T-cell (primary cell): ENCODE data around the gene RUVBL1. TPM values are rescaled to one million over a fixed set of nuclear protein-coding genes. Genes with fewer than 3 reads are reported as not detected.
A peak's percentile ranks its signal among the peaks of the same experiment; 100 is the strongest.

Experiments used
- ATAC-seq, 4 experiments: fragments of 200-7000 bp in 3 of 4; fragments of 150-1000 bp in 1 of 4; cut with Tn5 transposase; replicated peaks in 1 of 4; 1 replicate in 3 of 4; 2 replicates in 1 of 4; pipeline ENCODE4 v1.10.0; 2021; ENCODE audit warnings: moderate library complexity in 3 of 4, mild to moderate bottlenecking in 2 of 4, moderate number of reproducible peaks in 1 of 4
- CTCF ChIA-PET, 2 donors: fragments of 300-600 bp; sonication (Branson Sonifier 250); formaldehyde crosslinking; loops; one replicate each; lab custom pipeline; 2022; ENCODE audit warnings: antibody characterized with exemption in 2 of 2; lab: Charles Lee
- POLR2A ChIA-PET, 2 donors: fragments of 300-600 bp; sonication (Branson Sonifier 250); formaldehyde crosslinking; loops; one replicate each; lab custom pipeline; 2022; ENCODE audit warnings: antibody characterized with exemption in 2 of 2; lab: Charles Lee
- DNase-seq, 35 experiments: peaks; one replicate each; pipeline versions ENCODE4 v3.0.0 to v3.0.0-alpha.2; 2013 to 2023
- H3K27ac ChIP-seq: one replicate; pipeline ENCODE4 v1.5.1; 2013; ENCODE audit warnings: low read length
- H3K27me3 ChIP-seq, 2 experiments: replicated peaks in 1 of 2; 1 replicate in 1 of 2; 2 replicates in 1 of 2; pipeline versions ENCODE4 v1.6.1 to v1.7.0; 2013; ENCODE audit warnings: low read length in 1 of 2, mixed read lengths in 1 of 2; ENCODE audit not compliant: control insufficient read depth in 2 of 2, insufficient read depth in 2 of 2; ENCODE audit errors: extremely low read depth in 1 of 2
- H3K36me3 ChIP-seq, 2 donors: 1 replicate in 1 of 2; 2 replicates in 1 of 2; pipeline versions ENCODE4 v1.6.1 to v1.7.0; 2013; ENCODE audit warnings: low read length in 1 of 2; ENCODE audit not compliant: control insufficient read depth in 2 of 2, insufficient read depth in 1 of 2; ENCODE audit errors: extremely low read depth in 1 of 2
- H3K4me1 ChIP-seq, 2 experiments: 1 replicate in 1 of 2; 2 replicates in 1 of 2; pipeline versions ENCODE4 v1.6.1 to v1.7.0; 2013; ENCODE audit warnings: low read length in 2 of 2, mixed read lengths in 1 of 2; ENCODE audit not compliant: insufficient read depth in 2 of 2, control insufficient read depth in 1 of 2; ENCODE audit errors: extremely low read depth in 1 of 2
- H3K4me3 ChIP-seq, 2 donors: 1 replicate in 1 of 2; 2 replicates in 1 of 2; pipeline versions ENCODE4 v1.5.1 to v1.7.0; 2013; ENCODE audit warnings: mild to moderate bottlenecking in 2 of 2, low read length in 1 of 2, moderate library complexity in 1 of 2; ENCODE audit not compliant: control insufficient read depth in 1 of 2; ENCODE audit errors: extremely low read depth in 1 of 2
- H3K9me3 ChIP-seq: 2 replicates; pipeline ENCODE4 v1.7.0; 2013
- H3K27ac Mint-ChIP-seq, 2 donors: one replicate each; pipeline ENCODE4 v1.8.0; 2020 to 2021; ENCODE audit warnings: mild to moderate bottlenecking in 2 of 2, mixed read lengths in 2 of 2
- H3K27me3 Mint-ChIP-seq, 2 donors: one replicate each; pipeline ENCODE4 v1.8.0; 2021 to 2022; ENCODE audit warnings: mixed read lengths in 2 of 2
- H3K36me3 Mint-ChIP-seq: one replicate; pipeline ENCODE4 v1.8.0; 2021; ENCODE audit warnings: mixed read lengths
- H3K4me1 Mint-ChIP-seq, 3 donors: one replicate each; pipeline ENCODE4 v1.8.0; 2020 to 2022; ENCODE audit warnings: mixed read lengths in 3 of 3, mild to moderate bottlenecking in 1 of 3
- H3K4me3 Mint-ChIP-seq, 3 donors: one replicate each; pipeline ENCODE4 v1.8.0; 2020 to 2022; ENCODE audit warnings: mild to moderate bottlenecking in 3 of 3, mixed read lengths in 3 of 3, moderate library complexity in 3 of 3
- H3K9me3 Mint-ChIP-seq, 3 donors: one replicate each; pipeline ENCODE4 v1.8.0; 2020 to 2022; ENCODE audit warnings: mixed read lengths in 3 of 3
- WGBS: methylation state at CpG from one replicate; pipeline ENCODE4 v1.1.5; 2013; ENCODE audit warnings: missing lambda C conversion rate; ENCODE audit not compliant: insufficient coverage; 5-methylcytosine and 5-hydroxymethylcytosine counted together
- total RNA-seq, 35 experiments: library from RNA in 6 of 35; stranded (reverse) in 6 of 35; fragments of 120-200 nt in 1 of 35; gene quantifications; one replicate each; pipeline versions ENCODE4 v1.2.1 to v1.2.4 and lab custom pipeline; 2013 to 2026

RUVBL1 gene
- total RNA-seq, 5 donors from 2014 or later (not counting 1 experiment from before 2014, with no cell fraction given) = 21.4 to 33.4 (median 29.9) TPM

DNA sequence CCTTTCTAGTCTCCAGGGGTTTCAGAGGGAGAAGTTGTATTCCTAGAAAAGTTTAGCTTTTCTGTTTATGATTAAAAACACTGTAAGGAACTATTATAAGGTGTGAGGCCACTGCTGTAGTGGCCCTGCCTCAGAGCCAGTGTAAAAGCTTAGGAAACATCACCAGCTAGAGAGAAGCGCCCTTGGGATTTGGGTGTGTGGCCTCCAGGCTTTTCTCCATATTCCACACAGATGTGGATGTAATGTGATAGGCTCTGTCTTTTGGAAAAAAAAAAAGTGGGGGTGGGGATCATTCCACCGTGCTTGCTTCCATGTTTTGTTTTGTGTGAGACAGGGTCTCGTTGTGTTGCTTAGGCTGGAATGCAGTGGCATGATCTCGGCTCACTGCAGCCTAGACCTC lies 57.5 kb downstream of the RUVBL1 start:
- Histone ChIP-seq H3K36me3 (peaks cover 26 to 97% of the 10 kb centered on the region in 2 donors), H3K27me3 (no peaks in the 10 kb centered on the region), H3K9me3 (no peaks in the 10 kb centered on the region), H3K4me3 (no peak overlapping the region), H3K4me1 (no peaks in the 10 kb centered on the region), H3K27ac (no peak overlapping the region)
- POLR2A ChIA-PET = interaction anchor here in 1 of 2 donors (0.7 kb wide), 1 partner anchor 11 kb away, joined by 3 read pairs; no protein-coding TSS in a partner anchor
- Mint-ChIP-seq H3K27ac (no peak overlapping the region), H3K4me1 (peaks cover 0 to 19% (median 11%) of the 10 kb centered on the region in 3 donors), H3K27me3 (no peaks in the 10 kb centered on the region), H3K4me3 (no peak overlapping the region), H3K36me3 (peaks cover 66% of the 10 kb centered on the region), H3K9me3 (no peaks in the 10 kb centered on the region)
- peak in 1 of 35 experiments; percentile 2 for DNase-seq
- CTCF ChIA-PET = interaction anchor here in 1 of 2 donors (0.6 kb wide), 1 partner anchor 17 kb away, joined by 4 read pairs; no protein-coding TSS in a partner anchor
- no peak for ATAC-seq
- 100% methylated on average over 2 of the region's 4 CpGs for WGBS

DNA sequence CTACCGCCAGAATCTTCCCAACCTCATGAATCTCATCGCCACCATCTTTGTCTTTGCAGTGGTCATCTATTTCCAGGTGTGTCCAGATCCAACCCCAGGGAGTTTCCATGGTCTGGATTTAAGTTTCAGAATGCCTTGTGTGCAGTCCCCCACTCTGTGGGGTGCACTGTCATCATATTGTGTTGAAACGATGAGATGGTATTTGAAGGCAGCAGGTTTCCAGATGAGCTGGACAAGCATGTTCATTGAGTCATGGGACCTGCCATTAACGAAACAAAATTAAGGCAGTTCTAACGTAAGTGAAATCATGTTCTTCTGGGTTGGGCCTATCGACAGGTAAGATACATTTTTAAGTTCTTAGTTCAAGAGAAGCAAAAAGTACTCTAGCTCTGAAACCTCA lies 58.6 kb downstream of the RUVBL1 start:
- H3K36me3 Mint-ChIP-seq = peaks cover 68% of the 10 kb centered on the region
- H3K4me3 ChIP-seq = no peak overlapping the region
- no peaks in the 10 kb centered on the region for H3K9me3 ChIP-seq
- no peak overlapping the region for H3K27ac ChIP-seq
- H3K4me1 Mint-ChIP-seq = peaks cover 0 to 19% (median 11%) of the 10 kb centered on the region in 3 donors
- H3K4me3 Mint-ChIP-seq = no peak overlapping the region
- H3K27me3 Mint-ChIP-seq = no peaks in the 10 kb centered on the region
- H3K9me3 Mint-ChIP-seq = no peaks in the 10 kb centered on the region
- ATAC-seq (no peak), DNase-seq (no peak)
- POLR2A ChIA-PET = interaction anchor here (0.6 to 0.7 kb wide), 2 partner anchors 14 to 88 kb away, joined by 3 to 8 read pairs; no protein-coding TSS in a partner anchor
- H3K4me1 ChIP-seq = no peaks in the 10 kb centered on the region
- CTCF ChIA-PET = interaction anchor here in 1 of 2 donors (0.6 to 0.7 kb wide), 3 partner anchors 258 to 1396 kb away, joined by 6 to 7 read pairs (median 7); no protein-coding TSS in a partner anchor
- H3K27ac Mint-ChIP-seq = no peak overlapping the region
- WGBS = 94% methylated on average over 4 of the region's 6 CpGs
- no peaks in the 10 kb centered on the region for H3K27me3 ChIP-seq
- H3K36me3 ChIP-seq = peaks cover 21 to 97% of the 10 kb centered on the region in 2 donors

DNA sequence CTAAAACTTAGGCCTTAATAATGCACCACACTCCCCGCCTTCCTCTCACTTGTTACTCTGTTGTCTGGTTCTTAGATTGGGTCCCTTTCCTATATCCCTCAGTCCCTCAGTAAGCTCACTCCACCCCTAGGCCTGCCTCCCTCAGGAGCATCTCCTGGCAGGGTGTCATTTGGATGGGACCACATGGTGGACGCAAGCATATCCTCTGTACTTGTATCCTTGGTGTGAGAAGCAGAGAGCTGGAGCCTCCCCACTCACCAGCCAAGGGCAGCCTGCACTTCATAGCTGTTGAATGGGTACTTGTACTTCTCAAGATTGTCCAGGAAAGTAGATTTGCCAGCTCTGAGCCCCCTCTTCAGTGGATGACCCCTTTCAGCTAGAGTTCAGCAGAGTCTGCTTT lies 59.7 kb downstream of the RUVBL1 start:
- CTCF ChIA-PET = no interaction called here
- Histone ChIP-seq H3K36me3 (peaks cover 21 to 98% of the 10 kb centered on the region in 2 donors), H3K27me3 (no peaks in the 10 kb centered on the region), H3K27ac (no peak overlapping the region), H3K9me3 (no peaks in the 10 kb centered on the region), H3K4me3 (no peak overlapping the region), H3K4me1 (no peaks in the 10 kb centered on the region)
- H3K4me1 Mint-ChIP-seq = peaks cover 0 to 19% (median 11%) of the 10 kb centered on the region in 3 donors
- WGBS = no CpG with 5 or more reads among the region's 2 CpGs
- no peaks in the 10 kb centered on the region for H3K27me3 Mint-ChIP-seq
- POLR2A ChIA-PET = no interaction called here
- H3K27ac Mint-ChIP-seq = no peak overlapping the region
- peaks cover 70% of the 10 kb centered on the region for H3K36me3 Mint-ChIP-seq
- DNase-seq (no peak), ATAC-seq (no peak)
- no peak overlapping the region for H3K4me3 Mint-ChIP-seq
- no peaks in the 10 kb centered on the region for H3K9me3 Mint-ChIP-seq

DNA sequence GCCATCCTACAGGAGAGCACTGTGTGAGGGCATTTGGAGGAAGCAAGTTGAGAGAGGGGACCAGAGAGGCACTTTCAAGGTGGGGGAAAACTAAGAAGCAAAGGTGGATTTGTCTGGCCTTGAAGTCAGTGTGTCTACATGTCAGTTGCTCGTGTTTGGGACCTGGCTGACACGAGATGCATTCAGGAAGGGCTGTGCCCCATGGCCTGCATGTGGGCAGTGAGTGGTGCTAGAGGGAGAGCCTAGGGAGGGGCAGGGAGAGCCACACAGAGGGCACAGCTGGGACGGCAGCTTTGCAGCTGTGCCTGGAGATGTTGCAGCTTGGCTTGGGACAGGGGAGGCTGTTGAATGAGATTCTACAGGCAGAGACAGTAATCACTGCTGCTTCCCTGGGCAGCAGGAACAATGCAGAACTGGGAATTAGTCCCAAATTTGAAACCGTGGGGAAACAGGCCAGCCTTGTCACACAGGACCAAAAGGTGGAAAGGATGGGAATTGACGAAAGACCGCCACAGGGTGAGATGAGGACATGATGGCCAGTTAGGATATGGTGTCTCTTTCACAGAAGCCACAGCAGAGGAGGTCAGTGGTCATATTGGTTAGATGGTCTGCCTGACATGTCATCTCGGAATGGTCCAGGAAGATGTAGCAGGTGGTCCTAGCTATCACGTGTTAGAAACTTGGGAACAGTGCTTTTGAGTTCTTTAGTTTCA lies 61.4 kb downstream of the RUVBL1 start:
- H3K9me3 Mint-ChIP-seq = no peaks in the 10 kb centered on the region

DNA sequence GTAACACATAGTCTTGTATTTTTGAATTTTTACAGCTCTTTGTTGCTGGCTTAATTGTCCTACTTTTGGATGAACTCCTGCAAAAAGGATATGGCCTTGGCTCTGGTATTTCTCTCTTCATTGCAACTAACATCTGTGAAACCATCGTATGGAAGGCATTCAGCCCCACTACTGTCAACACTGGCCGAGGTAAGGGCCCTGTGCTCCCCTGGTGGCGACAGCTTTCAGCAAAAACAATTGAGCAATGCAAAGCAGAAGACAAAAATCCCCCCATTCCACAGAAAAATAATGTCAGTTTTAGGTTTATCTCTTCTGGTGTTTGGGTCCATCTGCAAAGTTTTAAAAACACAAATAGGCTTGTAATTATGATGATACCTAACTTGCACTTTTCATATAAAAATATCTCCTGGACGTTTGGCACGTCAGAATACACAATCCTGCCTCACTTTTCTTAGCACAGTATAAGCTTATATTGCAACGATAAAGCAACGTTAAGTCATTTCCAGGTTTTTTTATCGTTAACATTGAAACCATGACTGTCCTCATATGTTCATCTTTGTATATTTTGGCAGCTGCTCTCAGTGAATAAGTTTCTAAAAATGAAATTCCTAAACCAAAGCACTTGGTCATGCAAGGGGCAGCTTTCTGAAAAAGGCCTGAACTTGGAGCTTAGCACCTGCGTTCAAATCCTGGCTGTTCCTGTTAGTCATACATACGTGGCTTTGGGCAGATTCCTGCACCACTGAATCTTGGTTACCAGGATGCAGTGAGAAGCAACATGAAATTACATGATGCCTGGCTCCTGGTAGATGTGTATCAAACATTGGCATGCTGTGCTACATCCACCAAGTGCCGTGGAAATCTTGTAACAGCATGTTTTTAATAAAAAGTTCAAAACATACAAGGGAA lies 62.9 kb downstream of the RUVBL1 start:
- DNase-seq = no peak
- POLR2A ChIA-PET = interaction anchor here in 1 of 2 donors (0.7 kb wide), 1 partner anchor 32 kb away, joined by 3 read pairs; no protein-coding TSS in a partner anchor
- Mint-ChIP-seq H3K4me3 (no peak overlapping the region), H3K27me3 (no peaks in the 10 kb centered on the region), H3K4me1 (peaks cover 7 to 18% (median 14%) of the 10 kb centered on the region in 3 donors), H3K9me3 (no peaks in the 10 kb centered on the region), H3K27ac (peak overlapping the region in 1 of 2 donors; percentile 39), H3K36me3 (peaks cover 59% of the 10 kb centered on the region)
- 85% methylated on average over 2 of the region's 11 CpGs for WGBS
- no peak for ATAC-seq
- Histone ChIP-seq H3K4me1 (no peaks in the 10 kb centered on the region), H3K36me3 (peaks cover 2 to 88% of the 10 kb centered on the region in 2 donors), H3K27ac (no peak overlapping the region), H3K27me3 (no peaks in the 10 kb centered on the region), H3K4me3 (no peak overlapping the region), H3K9me3 (no peaks in the 10 kb centered on the region)
- CTCF ChIA-PET = interaction anchor here in 1 of 2 donors (0.6 kb wide), 1 partner anchor 12 kb away, joined by 3 read pairs; no protein-coding TSS in a partner anchor

More for the DNA sequence above, 61.4 kb downstream of the RUVBL1 start:
- POLR2A ChIA-PET = no interaction called here
- H3K36me3 ChIP-seq = peaks cover 13 to 90% of the 10 kb centered on the region in 2 donors
- 73% methylated on average over 7 of the region's 8 CpGs for WGBS
- no peaks in the 10 kb centered on the region for H3K4me1 ChIP-seq
- Mint-ChIP-seq H3K36me3 (peaks cover 55% of the 10 kb centered on the region), H3K4me3 (no peak overlapping the region), H3K27me3 (no peaks in the 10 kb centered on the region), H3K27ac (peak overlapping the region in 1 of 2 donors; percentile 40), H3K4me1 (peaks cover under 1 to 14% (median 11%) of the 10 kb centered on the region in 3 donors)
- no peak overlapping the region for H3K27ac ChIP-seq
- ATAC-seq = no peak
- no peak overlapping the region for H3K4me3 ChIP-seq
- no peaks in the 10 kb centered on the region for H3K27me3 ChIP-seq
- CTCF ChIA-PET = no interaction called here
- no peaks in the 10 kb centered on the region for H3K9me3 ChIP-seq
- DNase-seq = peak in 1 of 35 experiments; percentile 2

DNA sequence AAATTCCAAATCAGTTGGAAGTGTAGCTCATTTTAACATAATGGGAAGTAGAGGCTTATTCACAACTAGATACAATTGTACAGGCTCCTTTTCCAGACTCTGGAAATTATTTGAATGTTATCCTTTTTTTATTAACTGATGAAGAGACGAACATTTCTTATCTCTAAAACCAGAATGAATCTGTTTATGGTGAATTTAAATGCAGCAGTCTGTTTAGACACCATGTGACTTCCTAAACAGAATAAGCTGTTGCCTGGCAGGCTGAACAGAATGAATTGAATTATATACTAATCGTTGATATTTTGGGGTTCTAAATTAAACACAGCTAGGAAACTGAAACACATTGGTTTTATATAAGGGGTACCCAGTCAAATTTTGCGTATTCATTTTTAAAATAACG lies 67.4 kb downstream of the RUVBL1 start:
- 96% methylated on average over 3 of the region's 4 CpGs for WGBS
- ChIA-PET CTCF (interaction anchor here in 1 of 2 donors (0.7 kb wide), 1 partner anchor 24 kb away, joined by 3 read pairs; no protein-coding TSS in a partner anchor), POLR2A (interaction anchor here in 1 of 2 donors (0.7 kb wide), 1 partner anchor 433 kb away, joined by 3 read pairs; no protein-coding TSS in a partner anchor)
- DNase-seq (no peak), ATAC-seq (no peak)
- H3K36me3 ChIP-seq = peaks cover 0 to 59% of the 10 kb centered on the region in 2 donors
- H3K27me3 ChIP-seq = no peaks in the 10 kb centered on the region
- H3K4me1 ChIP-seq = peaks cover 23 to 27% of the 10 kb centered on the region in 2 experiments
- no peak overlapping the region for H3K4me3 Mint-ChIP-seq
- no peaks in the 10 kb centered on the region for H3K9me3 ChIP-seq
- no peak overlapping the region for H3K27ac Mint-ChIP-seq
- no peak overlapping the region for H3K27ac ChIP-seq
- peaks cover 41 to 42% (median 42%) of the 10 kb centered on the region in 3 donors for H3K4me1 Mint-ChIP-seq
- no peaks in the 10 kb centered on the region for H3K9me3 Mint-ChIP-seq
- no peak overlapping the region for H3K4me3 ChIP-seq
- peaks cover 55% of the 10 kb centered on the region for H3K36me3 Mint-ChIP-seq
- H3K27me3 Mint-ChIP-seq = no peaks in the 10 kb centered on the region
